Measurements from ENCODE around the gene SLC6A19.
"Not testable (repeated sequence)": the region's sequence is repeated elsewhere in the genome, so short reads cannot be mapped to it uniquely, and the experiment has no call there.

Gene SLC6A19

DNA sequence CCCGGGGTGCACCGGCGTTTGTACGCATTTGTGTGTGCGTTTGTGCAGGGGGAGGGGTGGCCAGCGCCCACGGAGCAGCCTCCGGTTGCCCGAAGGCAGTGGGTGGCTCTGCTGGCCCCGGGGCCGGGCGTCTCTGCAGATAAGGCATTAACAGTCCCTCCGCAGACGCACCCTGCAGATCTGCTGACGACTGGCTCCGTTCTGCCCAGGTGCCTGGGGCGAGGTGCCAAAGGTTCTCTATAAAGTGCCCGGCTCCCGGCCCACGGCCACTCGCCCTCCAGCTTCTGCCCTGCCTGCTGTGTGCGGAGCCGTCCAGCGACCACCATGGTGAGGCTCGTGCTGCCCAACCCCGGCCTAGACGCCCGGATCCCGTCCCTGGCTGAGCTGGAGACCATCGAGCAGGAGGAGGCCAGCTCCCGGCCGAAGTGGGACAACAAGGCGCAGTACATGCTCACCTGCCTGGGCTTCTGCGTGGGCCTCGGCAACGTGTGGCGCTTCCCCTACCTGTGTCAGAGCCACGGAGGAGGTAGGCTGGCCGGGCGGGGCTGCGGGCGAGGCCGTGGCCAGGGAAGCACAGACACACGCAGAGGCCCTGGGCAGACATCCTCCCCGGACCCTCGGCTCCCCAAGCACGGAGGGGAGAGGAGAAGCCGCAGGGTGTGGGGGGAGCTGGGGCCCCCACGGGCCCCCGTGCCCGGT, at the start of gene SLC6A19:
Gene SLC6A19 (plus strand): TSS at position 269 of the 699 bp plus-strand sequence. CDS start 56 bp downstream, at position 325.
- DNase-seq, result no peak

DNA sequence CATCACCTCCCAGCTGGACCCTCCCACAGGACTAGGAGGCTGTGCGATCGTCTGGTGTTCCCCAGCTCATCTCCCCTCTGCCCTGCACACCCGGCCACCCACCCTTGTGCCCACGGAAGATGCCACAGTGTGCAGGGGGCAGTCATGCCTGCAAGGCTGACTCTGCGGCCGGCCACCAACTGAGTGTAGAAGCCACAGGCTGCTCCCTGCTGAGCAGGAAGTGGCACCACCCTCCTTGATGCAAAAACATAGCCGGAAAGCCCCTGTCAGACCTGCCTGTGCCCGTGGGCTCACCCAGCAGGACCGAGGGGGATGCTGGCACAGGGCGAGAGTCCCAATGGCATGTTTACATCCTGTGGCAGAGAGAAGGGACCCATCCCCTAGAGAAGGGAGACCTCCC, 49.2 kb upstream of the SLC6A19 start:
- peak; percentile 29 for DNase-seq

DNA sequence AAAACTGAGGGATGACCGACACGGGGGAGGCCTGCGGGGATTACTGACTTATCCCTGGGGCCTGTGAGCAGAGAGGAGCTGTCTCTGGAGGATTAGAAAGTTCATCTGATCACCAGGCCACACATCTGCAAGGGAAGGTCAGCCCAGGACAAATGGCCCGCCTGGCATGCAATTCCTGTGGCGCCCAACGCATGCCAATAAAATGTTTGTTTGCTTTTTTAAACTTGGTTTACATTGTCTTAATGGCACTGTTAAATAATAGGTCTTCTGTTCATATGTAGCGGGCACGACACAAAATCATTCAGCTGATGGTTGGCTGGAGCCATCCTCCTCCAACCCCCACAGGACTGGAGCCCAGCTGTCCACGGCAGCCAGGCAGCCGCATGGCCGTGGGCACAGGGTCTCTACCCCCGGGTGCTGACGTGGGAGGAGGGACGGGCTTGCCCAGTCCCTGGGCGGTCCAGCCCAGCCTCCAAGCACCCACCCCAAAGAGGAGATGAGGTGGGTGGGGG, 48.6 kb upstream of the SLC6A19 start:
- DNase-seq, result no peak

DNA sequence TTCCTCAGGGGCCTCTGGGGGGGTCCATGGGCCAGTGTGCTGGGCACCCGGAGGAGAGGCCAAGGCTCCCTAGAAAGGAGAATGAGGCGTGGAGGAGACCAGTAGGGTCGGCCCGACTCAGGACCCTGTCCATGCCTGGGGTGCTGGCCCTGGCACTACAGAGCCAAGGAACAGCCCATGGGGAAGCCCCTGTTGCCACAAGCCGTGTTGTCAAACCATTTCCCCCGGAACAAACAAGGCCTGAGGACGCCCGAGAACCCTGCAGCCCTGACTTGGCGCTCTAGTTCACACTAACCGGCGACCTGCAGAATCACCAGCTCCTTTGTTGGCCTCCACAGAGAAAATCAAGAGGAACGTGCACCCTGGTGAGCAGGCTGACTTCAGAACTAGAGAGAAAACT, 48.0 kb upstream of the SLC6A19 start:
- DNase-seq, result no peak

DNA sequence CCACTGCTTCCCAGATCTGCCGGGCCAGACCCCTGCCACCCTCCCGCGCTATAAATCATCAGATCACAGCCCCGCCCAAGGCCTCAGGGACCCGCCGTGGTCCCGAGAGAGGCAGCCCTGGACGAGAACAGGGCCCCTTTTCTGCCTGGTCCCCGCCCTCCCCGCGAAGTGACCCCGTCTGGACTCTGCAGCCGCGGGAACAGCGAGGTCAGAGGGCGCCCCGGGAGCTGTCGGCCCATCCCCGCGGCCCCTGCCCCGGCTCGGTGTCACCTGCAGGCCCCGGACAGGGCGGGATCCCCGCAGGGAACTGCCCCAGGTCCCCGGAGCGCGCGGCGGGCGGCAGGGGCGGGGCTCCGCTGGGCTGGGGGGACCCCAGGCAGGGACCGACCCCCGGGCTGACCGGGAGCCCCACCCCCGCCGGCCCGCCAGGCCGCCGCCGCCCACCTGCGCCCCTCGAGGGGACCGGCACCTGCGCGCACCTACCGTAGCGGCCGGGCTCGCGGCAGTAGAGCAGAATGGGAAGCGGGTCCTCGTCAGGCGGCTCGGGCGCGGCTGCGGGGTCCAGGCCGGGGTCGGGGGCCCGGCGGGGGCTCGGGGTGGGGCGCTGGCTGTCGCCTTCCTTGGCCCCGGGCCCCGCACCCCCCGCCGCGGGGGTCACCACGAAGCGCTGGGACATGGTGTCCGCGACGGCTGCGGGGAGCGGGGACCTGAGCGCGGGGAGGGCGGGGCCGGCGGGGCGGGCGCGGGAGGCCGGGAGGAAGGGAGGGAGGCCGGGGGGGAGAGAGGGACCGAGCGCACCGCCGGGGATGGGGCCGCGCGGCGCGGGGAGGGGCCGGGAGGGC, 46.0 kb upstream of the SLC6A19 start:
- DNase-seq, result no peak

- no peak for DNase-seq
Observed at GRCh38 chr5:1156033-1156753, 45.2 kb upstream of the SLC6A19 start.

DNA sequence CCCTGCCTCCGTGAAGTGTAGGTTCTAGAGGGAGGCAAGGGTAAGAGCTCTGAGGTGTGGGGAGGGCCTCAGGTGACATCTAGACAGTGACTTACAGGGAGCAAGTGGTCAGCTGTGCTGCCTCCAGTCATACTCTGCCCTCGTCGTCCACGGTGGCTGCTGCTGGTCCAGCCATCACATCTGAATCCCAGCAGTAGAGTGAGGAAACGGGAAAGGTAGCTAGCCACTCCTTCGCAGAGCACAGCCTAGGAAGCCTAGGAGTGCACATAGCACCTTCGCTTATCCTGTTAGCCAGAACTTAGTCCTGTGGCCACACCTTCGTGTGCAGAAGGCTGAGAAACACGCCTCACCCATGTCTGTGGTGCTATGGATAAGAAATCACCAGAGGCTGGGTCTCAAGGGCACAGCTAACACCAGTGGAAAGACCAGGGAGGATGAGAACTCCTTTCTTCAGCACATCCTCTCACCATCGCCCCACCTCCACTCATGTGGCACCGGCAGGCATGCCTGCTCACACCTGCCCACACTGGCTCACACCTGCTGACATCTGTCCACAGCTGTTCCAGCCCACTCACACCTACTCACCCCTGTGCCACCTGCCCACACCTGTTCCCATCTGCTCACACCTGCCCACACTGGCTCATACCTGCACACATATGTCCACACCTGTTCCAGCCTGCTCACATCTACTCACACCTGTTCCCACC, 44.5 kb upstream of the SLC6A19 start:
- DNase-seq, result no peak

GRCh38 chr5:1157461-1157986, 43.9 kb upstream of the SLC6A19 start:
- not testable (repeated sequence) for DNase-seq

DNA sequence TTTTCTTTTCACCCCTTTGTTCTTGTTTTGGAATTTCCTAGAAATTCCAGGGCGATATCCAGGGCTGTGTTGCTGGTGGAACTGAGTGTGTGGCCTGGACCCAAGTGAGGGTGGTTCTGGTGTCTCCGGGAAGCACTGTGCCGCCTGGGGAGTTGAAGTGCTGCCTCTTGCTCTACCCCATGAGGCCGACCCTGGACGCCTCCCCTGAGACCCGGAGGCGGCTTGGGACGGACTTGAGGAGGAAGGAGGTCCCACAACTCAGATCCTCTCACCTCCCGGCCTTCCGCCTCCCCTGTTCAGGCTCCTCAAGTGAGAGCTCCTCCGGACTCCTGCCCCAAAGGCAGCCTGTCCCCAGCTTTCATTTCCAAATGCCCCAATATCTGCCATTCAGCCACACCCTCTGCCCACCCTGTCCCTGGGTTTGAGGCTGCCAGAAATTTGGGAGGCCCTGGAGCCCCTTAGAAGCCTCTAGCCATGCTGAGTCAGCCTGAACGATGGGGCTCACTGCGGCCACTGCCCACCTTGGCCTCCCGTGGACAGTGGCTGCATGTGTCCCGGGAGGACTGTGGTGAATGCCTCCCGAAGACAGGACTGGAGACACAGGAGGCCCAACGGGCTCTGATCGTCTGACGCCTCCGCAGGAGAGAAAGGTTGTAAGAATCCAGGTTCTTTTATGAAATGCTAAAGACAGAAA, 42.6 kb upstream of the SLC6A19 start:
- DNase-seq, result no peak

DNA sequence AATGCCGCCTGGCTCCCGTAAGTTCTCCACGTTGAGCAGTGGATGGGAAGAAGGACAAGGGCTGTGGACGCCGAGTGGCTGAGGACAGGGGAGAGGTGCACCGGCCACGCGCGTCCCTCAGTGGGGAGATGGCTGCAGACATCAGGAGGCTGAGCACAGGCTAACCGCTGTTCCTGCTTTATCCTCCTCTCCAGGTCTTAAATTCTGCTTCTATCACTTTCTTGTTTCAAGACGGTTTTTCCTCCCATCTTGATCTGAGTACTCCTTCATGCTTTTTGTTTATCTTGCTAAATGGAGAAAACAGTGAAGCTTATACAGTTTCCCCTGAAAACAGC, 42.1 kb upstream of the SLC6A19 start:
- DNase-seq, result no peak

DNA sequence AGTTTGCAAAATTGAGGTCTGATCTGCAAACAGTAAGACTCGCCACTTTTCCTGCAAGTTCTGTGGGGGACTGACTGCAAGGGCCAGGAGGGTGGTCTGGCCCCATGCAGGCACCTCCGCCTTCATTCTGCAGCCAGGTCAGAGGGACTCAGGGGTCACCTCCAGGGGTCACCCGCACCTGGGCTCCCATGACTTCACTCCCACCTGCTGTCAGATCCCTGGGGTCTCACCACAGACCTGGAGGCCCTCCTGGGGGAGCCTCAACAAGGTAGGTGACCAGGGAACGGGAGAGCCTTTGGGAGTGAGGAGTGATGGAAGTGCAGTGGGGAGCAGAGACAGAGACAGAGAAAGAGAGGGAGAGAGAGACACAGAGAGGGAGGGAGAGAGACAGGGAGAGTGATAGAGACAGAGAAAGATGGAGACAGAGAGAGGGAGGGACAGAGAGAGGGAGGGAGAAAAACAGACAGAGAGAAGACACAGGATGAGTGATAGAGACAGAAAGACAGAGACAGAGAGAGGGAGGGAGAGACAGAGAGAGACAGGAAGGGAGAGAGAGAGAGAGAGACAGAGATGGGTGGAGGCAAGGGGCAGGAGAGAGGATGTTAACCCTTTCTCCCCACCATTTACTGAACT, 41.5 kb upstream of the SLC6A19 start:
- no peak for DNase-seq

GRCh38 chr5:1161108-1161832, 40.1 kb upstream of the SLC6A19 start:
- no peak for DNase-seq

GRCh38 chr5:1161833-1162229, 39.6 kb upstream of the SLC6A19 start:
- no peak for DNase-seq

DNA sequence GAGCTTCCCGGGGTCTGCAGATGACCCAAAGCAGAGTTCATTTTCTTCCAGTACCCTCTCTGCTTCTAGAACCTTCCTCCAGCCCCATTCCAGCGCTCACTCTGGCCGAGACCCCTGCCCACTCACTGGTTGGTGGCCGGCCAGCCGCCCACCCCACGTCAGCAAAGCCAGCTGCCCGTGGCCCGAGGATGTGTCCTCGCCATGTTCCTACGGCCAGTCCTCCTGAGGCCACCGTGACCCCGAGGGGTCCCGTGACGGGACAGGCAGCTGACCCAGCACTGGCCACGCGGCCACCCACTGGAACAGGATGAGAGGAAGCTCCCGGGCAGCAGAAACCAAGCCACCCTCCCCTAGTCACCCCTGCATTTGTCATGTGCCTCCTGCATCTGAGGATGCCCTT, 39.1 kb upstream of the SLC6A19 start:
- no peak for DNase-seq

- no peak for DNase-seq
Observed at GRCh38 chr5:1162751-1163150, 38.6 kb upstream of the SLC6A19 start.

GRCh38 chr5:1163366-1163765, 38.0 kb upstream of the SLC6A19 start:
- no peak for DNase-seq

DNA sequence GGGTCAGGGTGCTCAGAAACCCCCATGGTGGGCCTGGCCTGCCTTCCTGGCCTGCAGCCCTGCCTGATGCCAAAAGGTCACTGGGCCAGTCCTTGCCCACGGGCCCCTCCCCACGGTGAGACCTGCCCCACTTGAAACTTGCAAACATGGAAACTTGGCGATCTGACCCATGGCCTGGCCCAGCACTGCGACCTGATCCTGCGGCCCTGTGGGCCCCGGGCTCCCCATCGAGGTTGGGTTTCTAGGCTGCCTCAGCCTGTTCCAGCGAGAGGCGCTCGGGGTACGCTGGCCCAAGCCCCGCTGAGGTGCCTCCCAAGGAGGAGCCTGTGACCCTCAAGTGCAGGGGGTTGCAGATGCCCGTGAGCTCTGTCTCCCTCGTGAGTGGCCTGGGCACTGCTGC, 37.5 kb upstream of the SLC6A19 start:
- no peak for DNase-seq

DNA sequence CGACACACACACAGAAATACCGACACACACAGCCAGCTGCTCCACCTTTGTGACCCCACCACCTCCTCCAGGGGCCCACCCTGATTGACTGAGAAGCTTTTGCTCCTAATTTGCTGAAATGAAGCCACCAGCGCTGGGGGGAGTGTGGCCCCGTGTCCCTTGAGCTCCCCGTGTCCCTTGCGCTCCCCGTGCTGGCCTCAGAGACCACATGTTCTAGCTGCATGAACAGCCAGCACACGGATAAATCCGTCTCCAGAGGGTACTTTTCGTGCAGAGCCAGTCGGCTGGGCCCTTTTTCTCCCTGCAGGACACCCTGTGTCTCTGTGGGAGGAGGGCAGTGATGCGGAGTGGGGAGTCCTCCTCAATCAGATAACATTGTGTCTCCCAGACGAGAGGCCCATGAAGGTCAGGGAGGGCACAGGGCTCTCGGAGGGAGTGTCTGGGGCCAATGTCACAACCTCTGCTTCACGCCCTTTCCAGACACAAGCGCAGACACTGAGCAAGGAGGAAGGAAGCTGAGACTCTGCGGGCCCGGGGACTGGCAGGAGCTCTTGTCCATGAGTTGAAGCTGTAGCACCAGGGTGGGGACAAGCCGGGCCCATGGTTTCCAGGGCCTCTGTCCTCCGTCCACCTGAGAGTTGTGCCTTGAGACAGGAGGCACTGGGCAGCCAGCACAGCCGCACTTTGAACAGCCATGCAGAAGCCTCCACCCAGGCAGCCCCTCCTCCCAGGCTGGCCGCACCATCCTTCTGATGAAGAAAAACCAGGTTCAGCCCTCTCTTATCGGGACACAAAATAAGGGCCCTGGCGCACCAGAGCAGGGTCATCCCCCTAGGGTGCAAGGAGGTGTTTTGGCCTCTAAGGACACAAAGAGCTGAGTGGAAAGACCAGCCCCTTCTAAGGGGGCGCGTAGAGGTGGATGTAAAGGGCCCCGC, 36.4 kb upstream of the SLC6A19 start:
- DNase-seq, result no peak

DNA sequence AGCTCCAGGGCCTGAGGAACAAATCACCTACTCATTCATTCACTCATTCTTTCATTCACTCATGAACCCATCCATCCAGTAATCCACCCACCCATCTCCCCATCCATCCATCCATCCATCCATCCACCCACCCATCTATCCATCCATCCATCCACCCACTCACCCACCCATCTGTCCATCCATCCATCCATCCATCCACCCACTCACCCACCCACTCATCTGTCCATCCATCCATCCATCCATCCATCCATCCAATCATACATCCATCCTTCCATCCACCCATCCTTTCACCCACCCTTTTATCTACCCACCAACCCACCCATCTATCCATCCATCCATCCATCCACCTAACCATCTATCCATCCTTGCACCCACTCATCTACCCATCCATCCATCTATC, 35.5 kb upstream of the SLC6A19 start:
- no peak for DNase-seq

DNA sequence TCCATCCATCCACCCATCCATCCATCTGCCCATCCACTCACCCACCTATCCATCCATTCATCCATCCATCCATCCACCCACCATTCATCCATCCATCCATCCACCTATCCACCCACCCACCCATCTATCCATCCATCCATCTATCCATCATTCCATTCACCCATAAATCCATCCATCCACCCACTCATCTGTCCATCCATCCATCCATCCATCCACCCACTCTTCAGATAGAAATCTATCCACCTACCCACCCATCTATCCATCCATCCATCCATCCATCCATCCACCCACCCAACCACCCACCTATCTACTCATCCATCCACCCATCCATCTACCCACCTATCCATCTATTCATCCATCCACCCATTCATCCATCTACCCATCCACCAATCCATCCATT, 35.0 kb upstream of the SLC6A19 start:
- DNase-seq, result no peak
